ENCODE data around the gene EIF4B.
"Not testable (repeated sequence)": the region's sequence is repeated elsewhere in the genome, so short reads cannot be mapped to it uniquely, and the experiment has no call there.

Gene EIF4B

GRCh38 chr12:53005986-53006809, at the start of gene EIF4B:
Gene EIF4B, plus strand, starts transcription at chr12:53006456. Its CDS starts 28 bp downstream, at chr12:53006484.
- peak; percentile 99 to 100 for DNase-seq (ENCODE audit: extremely low read depth in 1 of 2, low read depth in 1 of 2)

DNA sequence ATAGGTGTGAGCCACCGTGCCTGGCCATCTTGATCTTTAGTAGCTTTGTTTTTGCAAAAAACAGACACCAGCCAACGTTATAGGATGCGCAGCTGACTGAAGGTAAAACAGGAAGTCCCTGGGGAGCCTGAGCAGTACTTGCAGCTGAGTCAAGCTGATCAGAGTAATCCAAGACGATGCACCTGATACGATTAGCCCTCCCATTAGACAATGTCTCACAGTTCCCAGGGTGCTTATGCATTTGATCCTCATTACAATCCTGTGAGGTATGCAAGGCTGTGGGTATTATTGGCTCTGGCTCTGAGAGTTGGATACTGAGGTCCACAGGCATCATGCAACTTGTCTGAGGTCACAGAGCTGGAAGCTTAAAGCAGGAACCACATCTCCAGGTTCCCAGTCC, 49.3 kb upstream of the EIF4B start:
- no peak for DNase-seq (ENCODE audit: extremely low read depth in 1 of 2, low read depth in 1 of 2)

GRCh38 chr12:52964556-52965336, 41.5 kb upstream of the EIF4B start:
- no peak for DNase-seq (ENCODE audit: extremely low read depth in 1 of 2, low read depth in 1 of 2)

DNA sequence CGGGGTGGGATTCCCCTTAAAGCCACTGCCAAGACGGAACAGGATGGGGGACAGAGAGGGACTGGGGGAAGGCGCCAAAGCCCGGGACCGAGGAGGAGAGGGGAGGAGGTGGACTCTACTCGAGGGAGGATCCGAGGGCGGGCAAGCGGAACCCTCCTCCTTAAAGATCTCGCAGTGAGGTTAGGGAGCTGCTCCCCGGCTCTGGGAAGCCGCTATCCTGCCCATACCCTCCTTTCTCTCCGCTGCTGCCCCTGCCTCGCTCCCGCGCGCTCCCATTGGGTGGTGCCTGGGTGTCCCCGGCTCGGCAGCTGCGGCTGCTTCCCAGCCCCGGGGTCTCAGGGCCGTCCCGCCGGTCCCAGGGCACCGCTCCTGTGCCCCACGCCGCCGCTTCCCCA, 40.9 kb upstream of the EIF4B start:
- DNase-seq (ENCODE audit: extremely low read depth in 1 of 2, low read depth in 1 of 2) = no peak

- no peak for DNase-seq (ENCODE audit: extremely low read depth in 1 of 2, low read depth in 1 of 2)
These were observed 37.0 kb upstream of the EIF4B start for GRCh38 chr12:52969166-52969795.

GRCh38 chr12:52969828-52970569, 36.3 kb upstream of the EIF4B start:
- no peak for DNase-seq (ENCODE audit: extremely low read depth in 1 of 2, low read depth in 1 of 2)

DNA sequence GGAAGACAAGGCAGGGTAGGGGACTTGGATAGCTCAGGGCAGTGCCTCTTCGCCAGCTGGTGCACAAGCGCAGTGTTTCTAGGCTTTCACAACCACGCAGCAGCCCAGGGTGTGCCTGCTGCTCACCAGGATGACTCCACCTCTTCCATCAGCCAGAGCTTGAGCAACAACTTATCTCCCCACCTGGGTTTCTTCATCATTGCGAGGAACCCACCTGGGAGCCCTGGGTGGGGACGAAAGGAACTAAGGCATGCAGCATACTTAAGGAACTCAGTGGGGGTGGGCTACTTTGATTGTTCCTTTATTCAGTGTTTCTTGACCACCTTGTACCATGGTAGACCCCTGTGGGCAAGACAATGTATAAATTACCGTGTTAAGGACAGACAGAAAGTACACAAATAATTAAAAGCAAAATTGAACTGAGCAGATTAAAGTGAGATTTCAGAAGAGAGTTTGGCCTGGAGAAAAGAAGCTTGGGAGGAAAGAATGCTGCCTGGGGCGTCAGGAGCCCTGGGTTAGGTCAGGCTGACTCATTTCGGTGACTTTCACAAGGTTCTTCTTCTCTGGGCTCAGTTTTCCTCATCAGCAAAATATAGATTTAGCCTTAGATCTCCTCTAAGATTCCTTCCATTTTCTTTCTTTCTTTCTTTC, 34.5 kb upstream of the EIF4B start:
- no peak for DNase-seq (ENCODE audit: extremely low read depth in 1 of 2, low read depth in 1 of 2)

- no peak for DNase-seq (ENCODE audit: extremely low read depth in 1 of 2, low read depth in 1 of 2)
These were observed 31.1 kb upstream of the EIF4B start for GRCh38 chr12:52975204-52975603.

- DNase-seq (ENCODE audit: extremely low read depth in 1 of 2, low read depth in 1 of 2) = no peak
These were observed 30.3 kb upstream of the EIF4B start for GRCh38 chr12:52975820-52976573.

GRCh38 chr12:52976574-52977071, 29.6 kb upstream of the EIF4B start:
- no peak for DNase-seq (ENCODE audit: extremely low read depth in 1 of 2, low read depth in 1 of 2)

DNA sequence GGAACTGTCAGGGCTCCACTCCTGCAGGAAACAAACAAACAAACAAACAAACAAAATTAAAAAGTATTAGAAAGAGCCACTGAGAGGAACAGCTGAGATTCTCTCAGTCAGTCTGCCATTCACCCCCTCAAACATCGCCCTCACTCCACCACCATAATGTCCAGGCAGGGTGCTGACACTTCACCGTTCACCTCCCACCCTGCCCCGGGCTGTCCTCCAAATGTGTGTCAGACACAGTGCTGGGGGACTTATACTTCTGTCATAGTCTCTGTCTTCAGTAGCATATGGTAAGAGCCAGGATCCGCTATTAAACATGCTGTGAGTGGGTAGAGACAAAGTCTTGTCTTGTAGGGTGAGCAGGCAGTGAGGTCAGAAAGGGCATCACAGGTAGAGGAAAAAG, 29.1 kb upstream of the EIF4B start:
- no peak for DNase-seq (ENCODE audit: extremely low read depth in 1 of 2, low read depth in 1 of 2)

DNA sequence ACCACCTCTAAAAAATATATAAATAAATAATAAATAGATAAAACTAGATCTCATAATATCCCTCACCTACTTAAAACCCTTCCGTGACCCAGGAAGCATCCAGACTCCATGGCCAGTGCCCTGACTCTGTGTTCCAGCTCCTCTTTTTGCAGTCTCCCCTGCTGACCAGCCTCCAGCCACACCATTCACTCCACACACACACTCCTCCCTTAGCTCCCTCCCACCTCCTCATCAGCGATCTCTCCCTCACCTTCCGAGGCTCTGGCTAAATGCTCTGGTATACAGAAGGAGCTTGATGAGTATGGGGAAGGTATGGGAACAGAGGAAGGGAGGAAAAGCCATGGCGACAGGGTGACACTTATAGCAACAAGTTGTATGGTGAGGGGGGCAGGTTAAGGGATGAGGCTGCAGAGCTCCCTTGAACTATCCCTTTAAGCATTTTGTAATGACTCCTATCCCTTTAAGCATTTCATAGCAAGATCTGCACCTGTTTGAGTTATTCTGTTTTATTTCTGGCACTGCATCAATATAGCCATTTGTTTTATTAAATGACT, 26.1 kb upstream of the EIF4B start:
- no peak for DNase-seq (ENCODE audit: extremely low read depth in 1 of 2, low read depth in 1 of 2)

DNA sequence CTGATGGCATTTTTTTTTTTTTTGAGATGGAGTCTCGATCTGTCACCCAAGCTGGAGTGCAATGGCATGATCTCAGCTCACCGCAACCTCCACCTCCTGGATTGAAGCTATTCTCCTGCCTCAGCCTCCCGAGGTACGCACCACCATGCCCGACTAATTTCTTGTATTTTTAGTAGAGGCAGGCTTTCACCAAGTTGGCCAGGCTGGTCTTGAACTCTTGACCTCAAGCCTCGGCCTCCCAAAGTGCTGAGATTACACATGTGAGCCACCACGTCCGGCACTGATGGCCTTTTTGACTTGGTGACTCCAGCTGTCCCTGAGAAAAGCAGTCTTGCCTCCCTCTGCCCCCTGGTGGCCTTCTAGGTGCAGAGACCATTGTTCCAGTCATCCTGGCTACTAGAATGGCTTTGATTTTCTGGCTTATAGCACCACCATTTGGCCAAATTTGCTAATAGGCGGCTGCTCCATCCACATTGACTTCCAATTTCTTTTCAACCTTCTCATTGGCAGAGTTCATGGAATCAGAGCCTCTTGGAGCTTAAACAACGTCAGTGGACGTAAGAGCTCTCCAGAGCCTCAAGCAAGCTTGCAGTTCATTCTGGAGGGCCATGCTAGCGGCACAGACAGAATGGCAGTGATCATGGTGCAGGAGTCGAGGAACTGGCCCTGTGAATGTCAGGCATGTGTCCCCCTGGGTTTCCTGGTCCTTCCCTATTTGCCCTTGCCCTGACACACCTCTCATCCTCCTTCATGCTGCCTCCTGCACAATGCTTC, 25.4 kb upstream of the EIF4B start:
- DNase-seq (ENCODE audit: extremely low read depth in 1 of 2, low read depth in 1 of 2) = peak; percentile 60 to 71

- DNase-seq (ENCODE audit: extremely low read depth in 1 of 2, low read depth in 1 of 2) = no peak
These were observed 22.1 kb upstream of the EIF4B start for GRCh38 chr12:52984136-52984535.

DNA sequence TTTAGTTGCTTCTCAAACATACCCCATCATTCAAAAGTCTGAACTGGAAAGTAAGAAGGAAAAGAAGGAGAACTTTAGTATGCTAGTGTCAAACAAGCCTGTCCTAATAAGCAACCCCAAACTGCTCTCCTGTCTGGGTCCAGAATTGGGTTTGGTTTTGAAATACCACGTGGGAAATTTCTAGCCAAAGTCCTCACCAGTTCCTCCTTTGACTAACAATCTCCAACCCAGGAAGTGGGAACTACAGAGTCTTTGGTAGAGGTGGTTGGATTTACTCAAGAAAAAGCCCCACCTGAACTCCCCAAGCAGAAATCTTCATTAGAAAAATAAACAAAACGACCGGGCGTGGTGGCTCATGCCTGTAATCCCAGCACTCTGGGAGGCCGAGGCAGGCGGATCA, 17.4 kb upstream of the EIF4B start:
- no peak for DNase-seq (ENCODE audit: extremely low read depth in 1 of 2, low read depth in 1 of 2)

DNA sequence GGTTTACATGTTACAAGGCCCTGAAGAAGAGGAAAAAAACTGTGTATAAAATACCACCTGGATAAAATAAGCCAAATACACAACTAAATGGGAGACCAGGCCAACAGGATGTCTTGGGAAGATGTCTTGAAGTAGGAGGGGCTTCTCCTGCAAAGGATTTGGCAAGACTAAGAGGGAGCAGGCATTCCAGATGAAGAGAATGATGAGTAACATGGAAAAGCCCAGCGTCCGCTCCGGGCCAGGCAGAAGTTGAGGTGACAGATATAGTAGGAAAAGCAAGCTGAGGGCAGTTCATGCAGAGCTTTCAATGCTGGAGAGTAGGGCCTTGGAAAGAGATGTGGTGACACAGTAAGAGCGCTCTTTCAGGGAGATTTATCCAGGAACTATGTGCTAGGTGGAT, 16.1 kb upstream of the EIF4B start:
- DNase-seq (ENCODE audit: extremely low read depth in 1 of 2, low read depth in 1 of 2) = no peak

GRCh38 chr12:52992240-52992639, 14.0 kb upstream of the EIF4B start:
- DNase-seq (ENCODE audit: extremely low read depth in 1 of 2, low read depth in 1 of 2) = not testable (repeated sequence)

DNA sequence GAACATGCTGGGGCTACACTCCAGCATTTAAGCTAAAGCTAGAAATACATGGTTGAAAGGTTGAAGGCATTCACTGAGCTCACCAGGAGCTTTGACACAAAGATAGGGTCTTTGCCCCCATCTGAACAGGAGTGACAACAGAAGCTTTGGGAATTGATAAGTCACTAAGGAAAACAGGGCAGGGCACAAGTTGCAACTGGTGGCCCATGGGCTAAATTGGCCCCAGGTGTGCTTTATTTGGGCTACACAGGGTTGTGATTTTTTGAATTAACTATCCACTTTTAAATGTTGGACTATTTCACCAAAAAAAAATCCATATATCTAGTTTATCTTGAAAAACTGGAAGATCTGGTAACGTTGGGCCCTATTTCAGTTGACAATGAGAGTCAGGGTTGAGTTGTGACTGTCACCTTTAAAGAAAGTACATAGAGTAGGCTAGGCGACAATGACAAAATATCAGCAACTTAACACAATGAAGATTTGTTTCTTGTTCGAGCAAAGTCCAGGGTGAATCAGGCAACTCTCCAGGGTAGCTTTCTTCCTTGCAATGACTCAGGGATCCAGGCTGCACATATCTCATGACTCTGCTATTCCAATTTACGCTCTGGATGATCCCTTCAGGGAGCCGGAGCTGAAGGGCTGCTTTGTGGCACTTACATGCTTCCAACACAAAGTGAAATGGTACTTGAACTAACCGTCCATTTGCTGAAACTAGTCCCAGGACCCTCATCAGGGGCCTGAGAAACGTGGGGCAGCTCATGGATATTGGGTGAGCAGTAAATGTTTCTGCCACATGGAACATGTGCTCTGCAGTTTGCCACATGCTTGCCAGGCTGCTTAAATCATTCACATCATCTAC, 13.3 kb upstream of the EIF4B start:
- no peak for DNase-seq (ENCODE audit: extremely low read depth in 1 of 2, low read depth in 1 of 2)
